Naive B cell (primary cell): ENCODE data around the gene FAM180A. TPM values are rescaled to one million over a fixed set of nuclear protein-coding genes. Genes with fewer than 3 reads are reported as not detected.

ENCODE experiments used
- ATAC-seq, 2 donors: fragments of 150-1000 bp; cut with Tn5 transposase; 2 replicates each; pipeline ENCODE4 v1.10.0; 2021; ENCODE audit warnings: low read depth in 2 of 2, mild to moderate bottlenecking in 2 of 2, moderate library complexity in 2 of 2
- DNase-seq: peaks from one replicate; pipeline ENCODE4 v3.0.0; 2022
- H3K27ac Mint-ChIP-seq, 6 donors: one replicate each; pipeline ENCODE4 v1.8.0; 2020 to 2022; ENCODE audit warnings: mild to moderate bottlenecking in 6 of 6, mixed read lengths in 6 of 6, moderate library complexity in 5 of 6, inconsistent platforms in 2 of 6
- H3K27me3 Mint-ChIP-seq, 3 donors: one replicate each; pipeline ENCODE4 v1.8.0; 2021 to 2022; ENCODE audit warnings: mixed read lengths in 3 of 3, mild to moderate bottlenecking in 1 of 3
- H3K36me3 Mint-ChIP-seq, 2 donors: one replicate each; pipeline ENCODE4 v1.8.0; 2020 to 2022; ENCODE audit warnings: mixed read lengths in 2 of 2, inconsistent platforms in 1 of 2, mild to moderate bottlenecking in 1 of 2
- H3K4me1 Mint-ChIP-seq, 3 donors: one replicate each; pipeline ENCODE4 v1.8.0; 2020 to 2022; ENCODE audit warnings: mixed read lengths in 3 of 3, inconsistent platforms in 1 of 3, mild to moderate bottlenecking in 1 of 3, moderate library complexity in 1 of 3
- H3K4me3 Mint-ChIP-seq, 8 donors: one replicate each; pipeline ENCODE4 v1.8.0; 2020 to 2022; ENCODE audit warnings: mild to moderate bottlenecking in 8 of 8, mixed read lengths in 8 of 8, moderate library complexity in 8 of 8, inconsistent platforms in 2 of 8
- H3K9me3 Mint-ChIP-seq, 7 donors: one replicate each; pipeline ENCODE4 v1.8.0; 2020 to 2022; ENCODE audit warnings: mixed read lengths in 7 of 7, mild to moderate bottlenecking in 5 of 7, inconsistent platforms in 2 of 7, moderate library complexity in 1 of 7
- polyA plus RNA-seq, 6 donors: library from polyadenylated mRNA; unstranded; fragments of 300-500 nt; fragmentation: Illumina TruSeq; gene quantifications; one replicate each; pipeline ENCODE4 v1.2.3, GENCODE V29; 2021; ENCODE audit warnings: low read depth in 6 of 6

The FAM180A gene
- polyA plus RNA-seq, 6 donors from 2014 or later = not detected

DNA sequence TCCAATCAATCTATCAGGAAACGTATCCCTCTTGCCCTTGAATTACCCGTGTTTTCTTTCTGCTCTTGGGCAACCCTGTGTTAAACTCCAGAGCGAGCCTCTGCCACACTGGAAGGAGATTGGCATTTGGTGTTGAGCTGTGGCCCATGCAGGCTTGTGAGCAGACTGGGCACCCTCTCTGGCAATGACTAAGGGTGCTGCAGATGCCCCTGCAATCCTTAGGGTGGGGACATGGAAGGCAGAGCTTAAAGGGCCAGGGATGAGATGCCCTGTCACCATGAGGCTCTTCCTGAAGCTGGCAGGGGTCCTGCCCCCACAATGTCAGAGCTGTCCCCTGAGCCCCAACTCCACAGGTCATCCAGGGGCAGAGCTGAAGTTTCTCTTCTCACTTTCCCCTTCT lies 19.5 kb upstream of the FAM180A start:
- ATAC-seq = no peak
- Mint-ChIP-seq H3K36me3 (no peaks in the 10 kb centered on the region), H3K27me3 (peaks cover 32 to 38% (median 36%) of the 10 kb centered on the region in 3 donors), H3K27ac (peak overlapping the region in 1 of 6 donors; percentile 16), H3K9me3 (peaks cover 0 to 8% (median 0%) of the 10 kb centered on the region in 7 donors), H3K4me1 (no peaks in the 10 kb centered on the region), H3K4me3 (no peak overlapping the region)
- DNase-seq = no peak

DNA sequence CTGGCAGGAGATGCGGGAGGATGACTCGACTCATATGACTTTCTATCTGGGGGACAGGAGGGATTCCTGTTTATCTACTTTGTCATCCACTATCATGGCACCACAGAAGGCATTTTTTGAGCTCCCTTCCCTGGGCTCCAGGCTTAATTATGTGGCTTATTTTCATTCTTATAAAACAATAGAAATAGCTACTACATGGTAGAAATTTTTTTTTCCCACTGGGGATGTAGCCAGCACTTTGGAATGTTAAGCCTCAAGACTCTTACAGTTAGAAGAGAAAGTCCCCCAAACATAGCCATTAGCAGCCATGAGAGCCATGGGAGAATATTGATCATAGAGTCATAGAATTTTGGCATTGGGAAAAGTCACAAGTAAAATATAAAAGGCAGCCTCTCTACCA lies 14.6 kb upstream of the FAM180A start:
- no peak for ATAC-seq
- no peak for DNase-seq
- Mint-ChIP-seq H3K36me3 (no peaks in the 10 kb centered on the region), H3K9me3 (peaks cover 0 to 8% (median 2%) of the 10 kb centered on the region in 7 donors), H3K4me3 (no peak overlapping the region), H3K4me1 (no peaks in the 10 kb centered on the region), H3K27me3 (peaks cover 34 to 55% (median 53%) of the 10 kb centered on the region in 3 donors), H3K27ac (no peak overlapping the region)

DNA sequence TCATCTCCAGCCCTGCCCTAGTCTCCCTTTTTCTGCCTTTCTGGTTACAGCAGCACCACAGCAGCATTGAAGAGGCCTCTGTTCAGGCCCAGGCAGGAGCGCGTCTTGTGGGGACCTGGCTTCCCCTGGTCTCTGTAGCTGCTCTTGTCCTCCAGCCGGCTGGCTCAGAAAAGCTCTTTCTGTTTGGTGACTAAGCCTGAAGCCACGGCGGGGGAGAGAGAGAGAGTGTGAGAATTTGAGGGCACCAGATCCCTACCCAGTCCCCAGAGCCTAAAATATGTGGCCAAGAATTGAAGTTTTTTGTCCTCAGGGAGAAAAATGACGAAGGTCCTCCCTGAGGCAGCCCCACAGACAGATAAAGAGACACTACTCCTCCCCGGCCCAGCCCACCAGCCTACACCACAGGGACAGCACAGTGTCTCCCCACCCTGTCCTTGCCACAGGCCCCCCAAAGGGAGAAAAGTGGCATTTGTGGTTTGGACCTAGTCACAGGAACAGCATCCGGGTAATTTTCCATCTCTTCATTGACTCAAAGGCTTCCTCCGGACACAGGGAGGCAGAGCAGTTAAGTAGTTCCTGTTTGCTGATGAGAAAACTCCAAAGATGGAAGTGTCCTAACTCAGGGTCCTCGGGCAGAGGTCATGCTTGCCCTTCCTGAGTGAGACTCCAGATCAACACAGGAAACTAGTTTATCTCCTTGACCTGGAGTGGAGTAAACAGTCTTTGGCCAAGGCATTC lies 13.3 kb upstream of the FAM180A start:
- Mint-ChIP-seq H3K4me1 (no peaks in the 10 kb centered on the region), H3K27me3 (peaks cover 34 to 50% (median 49%) of the 10 kb centered on the region in 3 donors), H3K27ac (peak overlapping the region in 1 of 6 donors; percentile 6), H3K9me3 (peaks cover 0 to 8% (median 3%) of the 10 kb centered on the region in 7 donors), H3K36me3 (no peaks in the 10 kb centered on the region), H3K4me3 (no peak overlapping the region)
- DNase-seq (no peak), ATAC-seq (no peak)

DNA sequence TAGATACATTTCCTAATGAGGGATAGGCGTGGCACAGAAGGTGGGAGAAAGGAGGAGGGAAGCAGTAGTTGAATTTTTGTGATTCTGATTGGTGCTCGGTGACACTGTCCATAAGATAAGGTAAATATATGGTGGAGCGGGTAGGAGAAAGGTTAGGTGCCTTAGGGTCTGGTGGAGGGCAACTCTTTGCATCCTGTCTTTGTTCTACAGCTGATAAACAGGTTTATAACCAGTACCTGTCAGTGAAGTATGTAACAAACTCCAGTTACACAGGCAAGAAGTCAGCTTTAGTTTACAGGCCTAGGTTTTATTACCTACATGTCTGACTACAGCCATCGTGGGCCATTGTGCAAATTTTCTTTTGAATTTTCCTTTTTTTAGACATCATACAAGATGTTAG lies 10.9 kb upstream of the FAM180A start:
- ATAC-seq (no peak), DNase-seq (no peak)
- Mint-ChIP-seq H3K27me3 (peaks cover 30 to 43% (median 38%) of the 10 kb centered on the region in 3 donors), H3K4me1 (no peaks in the 10 kb centered on the region), H3K9me3 (peaks cover 0 to 11% (median 3%) of the 10 kb centered on the region in 7 donors), H3K27ac (no peak overlapping the region), H3K4me3 (no peak overlapping the region), H3K36me3 (no peaks in the 10 kb centered on the region)

DNA sequence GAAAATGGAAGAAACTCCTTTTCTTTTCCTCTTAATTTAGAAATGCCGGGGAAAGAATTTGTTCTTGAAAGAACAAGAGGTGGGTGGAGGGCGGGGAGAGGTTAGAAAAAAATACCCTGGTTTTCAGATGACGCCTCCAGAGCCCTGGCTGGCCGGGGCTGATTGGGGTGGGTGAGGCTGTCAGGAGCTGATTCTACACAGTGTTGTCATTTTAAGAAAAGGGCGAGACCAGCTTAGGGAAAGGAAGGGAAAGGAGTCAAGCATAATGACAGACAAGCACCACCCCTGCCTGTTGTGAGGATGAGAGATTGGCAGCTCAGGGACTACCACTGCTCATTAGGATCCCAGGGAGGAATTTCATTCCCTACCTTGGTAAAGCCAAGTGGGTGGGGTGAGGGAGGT lies 9.9 kb upstream of the FAM180A start:
- H3K4me3 Mint-ChIP-seq = no peak overlapping the region
- no peak overlapping the region for H3K27ac Mint-ChIP-seq
- H3K9me3 Mint-ChIP-seq = peaks cover 0 to 11% (median 2%) of the 10 kb centered on the region in 7 donors
- H3K36me3 Mint-ChIP-seq = no peaks in the 10 kb centered on the region
- DNase-seq = no peak
- ATAC-seq = no peak
- no peaks in the 10 kb centered on the region for H3K4me1 Mint-ChIP-seq
- peaks cover 22 to 39% (median 38%) of the 10 kb centered on the region in 3 donors for H3K27me3 Mint-ChIP-seq

DNA sequence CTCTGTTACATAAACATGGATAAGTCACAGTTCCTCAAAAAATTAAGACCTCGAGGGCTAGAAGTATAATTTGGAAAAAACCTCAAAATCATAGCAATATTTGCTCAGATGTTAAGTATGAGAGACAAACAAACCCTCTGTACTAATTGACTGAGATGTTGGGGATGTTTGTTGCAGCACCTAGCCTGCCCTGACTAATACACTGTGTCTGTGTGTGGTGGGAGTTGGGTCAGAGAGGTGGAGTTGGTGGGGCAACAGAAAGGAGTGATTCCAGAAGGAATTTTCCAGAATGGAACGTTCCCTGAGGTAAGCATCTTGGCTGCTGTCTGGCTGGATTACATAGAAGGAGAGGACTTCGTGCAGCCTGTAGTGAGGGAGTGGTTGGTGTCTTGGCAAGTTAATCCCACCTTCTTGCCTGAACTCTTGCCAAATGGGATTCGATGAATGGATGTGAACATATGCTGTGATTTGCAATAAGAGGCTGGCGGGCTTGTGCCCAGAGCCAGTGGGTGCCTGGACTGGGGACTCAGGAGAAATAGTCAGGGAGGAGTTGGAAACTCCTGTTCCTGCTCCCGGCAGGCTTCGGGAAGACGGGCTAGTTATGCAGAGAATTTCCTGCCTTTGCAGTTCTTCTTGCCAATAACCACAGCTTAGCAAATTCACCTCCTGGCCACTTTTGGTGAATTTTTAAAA lies 9.3 kb upstream of the FAM180A start:
- ATAC-seq = no peak
- peak overlapping the region in 1 of 6 donors; percentile 34 for H3K27ac Mint-ChIP-seq
- peaks cover 0 to 11% (median 2%) of the 10 kb centered on the region in 7 donors for H3K9me3 Mint-ChIP-seq
- H3K4me1 Mint-ChIP-seq = no peaks in the 10 kb centered on the region
- DNase-seq = no peak
- H3K4me3 Mint-ChIP-seq = no peak overlapping the region
- H3K27me3 Mint-ChIP-seq = peaks cover 18 to 40% (median 33%) of the 10 kb centered on the region in 3 donors
- no peaks in the 10 kb centered on the region for H3K36me3 Mint-ChIP-seq

DNA sequence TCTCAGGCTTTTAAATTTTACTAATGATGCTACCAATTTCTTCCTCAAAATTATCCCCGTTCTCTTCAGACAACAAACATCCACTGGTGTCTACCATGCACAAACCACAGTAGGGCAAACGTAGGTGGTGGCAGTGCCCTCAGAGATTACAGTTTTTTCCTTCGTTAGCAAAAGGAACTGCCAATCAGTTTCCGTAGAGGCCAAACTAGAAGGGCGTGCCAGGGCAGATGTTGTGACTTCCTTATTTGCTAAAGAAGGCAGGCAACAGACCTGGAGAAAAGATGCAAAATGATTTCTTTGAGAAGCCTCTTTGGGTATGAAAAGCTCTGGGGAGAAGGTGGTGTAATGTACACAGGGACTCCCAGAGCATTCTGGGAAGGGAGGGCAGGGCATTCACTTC lies 7.6 kb upstream of the FAM180A start:
- peak overlapping the region in 1 of 6 donors; percentile 34 for H3K27ac Mint-ChIP-seq
- H3K4me3 Mint-ChIP-seq = no peak overlapping the region
- peaks cover 0 to 11% (median 0%) of the 10 kb centered on the region in 7 donors for H3K9me3 Mint-ChIP-seq
- ATAC-seq = no peak
- DNase-seq = no peak
- no peaks in the 10 kb centered on the region for H3K4me1 Mint-ChIP-seq
- no peaks in the 10 kb centered on the region for H3K36me3 Mint-ChIP-seq
- peaks cover 16 to 34% (median 26%) of the 10 kb centered on the region in 3 donors for H3K27me3 Mint-ChIP-seq

DNA sequence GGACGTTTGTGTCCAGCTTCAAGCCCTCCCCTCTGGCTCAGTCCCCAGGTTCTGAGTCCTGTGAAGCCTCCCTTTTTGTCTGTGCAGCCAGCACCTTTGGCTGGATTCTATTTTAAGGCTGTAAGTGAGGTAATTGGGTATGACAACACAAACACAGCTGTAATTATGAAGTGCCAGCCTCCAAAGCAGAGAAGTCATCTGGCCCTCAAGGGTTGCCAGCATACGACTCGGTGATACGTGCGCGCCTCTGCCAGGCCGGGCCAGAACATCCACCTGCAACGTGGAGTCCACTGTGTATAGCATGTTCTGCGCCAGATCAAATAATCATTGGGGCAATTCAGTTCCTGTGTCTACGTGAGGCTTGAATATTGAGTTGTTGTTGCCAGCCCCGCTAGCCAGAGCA lies 6.7 kb upstream of the FAM180A start:
- Mint-ChIP-seq H3K4me1 (no peaks in the 10 kb centered on the region), H3K4me3 (no peak overlapping the region), H3K9me3 (peaks cover 0 to 11% (median 0%) of the 10 kb centered on the region in 7 donors), H3K27me3 (peaks cover 16 to 32% (median 26%) of the 10 kb centered on the region in 3 donors), H3K36me3 (no peaks in the 10 kb centered on the region), H3K27ac (no peak overlapping the region)
- ATAC-seq (no peak), DNase-seq (no peak)

DNA sequence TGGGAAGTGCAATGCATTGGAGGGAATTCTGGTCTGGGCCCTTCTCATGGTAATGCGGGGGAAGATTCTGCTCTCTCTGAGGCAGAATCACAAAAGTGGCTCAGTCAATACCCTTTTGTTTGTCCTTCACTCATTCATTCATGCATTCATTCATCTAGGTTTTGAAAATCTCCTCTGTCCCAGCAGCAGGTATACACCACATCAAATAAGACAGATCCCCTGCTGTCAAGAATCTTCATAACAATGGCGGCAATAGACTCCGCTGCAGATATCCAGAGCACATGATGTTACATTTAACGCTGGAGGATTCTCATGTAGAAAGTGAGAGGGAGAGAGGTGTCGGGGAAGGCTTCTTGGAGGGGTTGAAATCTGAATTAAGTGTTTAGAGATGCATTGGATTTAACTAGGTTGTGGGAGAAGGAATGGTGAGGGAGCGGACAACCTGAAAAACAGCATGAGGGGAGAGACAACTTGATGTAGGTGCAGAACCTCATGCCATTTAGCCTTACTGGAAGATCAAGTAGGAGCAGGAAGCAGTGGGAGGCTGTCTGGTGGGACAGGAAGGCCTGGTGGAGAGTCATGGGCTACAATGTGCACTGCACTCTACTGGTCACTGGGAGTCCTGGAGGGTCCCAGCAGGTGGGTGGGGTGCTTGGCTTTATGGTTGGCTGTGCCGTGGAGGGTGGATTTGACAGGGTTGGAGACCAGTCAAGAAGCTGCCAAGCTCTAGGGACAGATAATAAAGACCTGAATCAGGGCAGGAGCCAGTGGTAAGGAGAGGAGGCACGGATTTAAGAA lies 5.2 kb upstream of the FAM180A start:
- Mint-ChIP-seq H3K4me3 (no peak overlapping the region), H3K9me3 (peaks cover 0 to 11% (median 0%) of the 10 kb centered on the region in 7 donors), H3K27me3 (peaks cover 12 to 23% (median 17%) of the 10 kb centered on the region in 3 donors), H3K36me3 (no peaks in the 10 kb centered on the region), H3K27ac (peak overlapping the region in 2 of 6 donors; percentile 2 to 31), H3K4me1 (no peaks in the 10 kb centered on the region)
- ATAC-seq (no peak), DNase-seq (no peak)

DNA sequence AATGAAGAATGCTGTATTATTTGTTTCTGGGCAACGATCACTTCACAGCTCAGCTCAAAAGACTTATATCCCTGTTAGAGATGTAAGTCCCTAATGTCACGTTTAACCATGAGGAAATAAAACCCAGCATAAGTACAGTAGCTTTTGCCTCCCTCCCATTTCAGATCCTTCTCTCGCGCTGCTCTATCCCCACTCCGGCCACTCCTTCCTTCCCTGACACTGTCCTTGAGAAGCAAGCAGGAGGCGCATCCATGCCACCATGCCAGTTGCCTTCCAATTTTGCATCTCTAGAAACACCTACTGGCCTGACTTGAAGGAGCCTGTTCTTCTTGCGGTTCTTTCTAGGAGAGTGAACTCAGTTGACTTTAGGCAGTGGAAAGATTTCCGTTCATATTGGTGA lies 1.2 kb downstream of the FAM180A start:
- H3K27ac Mint-ChIP-seq = peak overlapping the region in 1 of 6 donors; percentile 66
- no peak for ATAC-seq
- H3K27me3 Mint-ChIP-seq = peaks cover 0 to 24% (median 11%) of the 10 kb centered on the region in 3 donors
- no peak for DNase-seq
- peaks cover 0 to 4% of the 10 kb centered on the region in 2 donors for H3K36me3 Mint-ChIP-seq
- peak overlapping the region in 1 of 8 donors; percentile 56 for H3K4me3 Mint-ChIP-seq
- peaks cover 0 to 1% (median 0%) of the 10 kb centered on the region in 7 donors for H3K9me3 Mint-ChIP-seq
- H3K4me1 Mint-ChIP-seq = no peaks in the 10 kb centered on the region

DNA sequence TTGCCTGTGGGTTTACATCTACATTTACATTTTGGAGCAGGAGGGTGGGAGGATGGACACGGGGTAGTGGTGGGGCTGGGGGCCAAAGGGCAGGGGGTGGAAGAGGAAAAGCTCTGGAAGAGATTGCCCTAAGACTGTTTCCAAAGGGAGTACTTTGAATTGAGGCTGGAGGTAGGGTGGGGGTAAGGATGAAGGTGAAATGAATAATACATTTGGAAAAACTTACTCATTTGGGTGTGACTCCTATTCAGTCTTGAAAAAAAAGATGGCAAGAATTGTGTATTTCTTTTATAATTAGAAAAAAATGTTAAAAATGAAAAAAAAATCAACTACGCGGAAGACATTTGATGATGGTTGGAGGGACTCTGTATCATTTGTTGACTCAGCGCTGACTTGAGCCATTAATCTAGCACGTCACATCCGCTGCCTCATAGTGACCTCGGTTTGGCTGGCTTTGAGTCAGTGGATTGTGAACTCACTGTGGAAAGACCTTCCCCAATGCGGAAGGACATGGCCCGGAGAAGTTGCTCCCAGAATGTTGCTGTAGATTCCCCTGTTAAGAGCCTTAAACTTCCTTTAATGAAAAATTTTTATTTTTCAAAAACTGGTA lies 2.8 kb downstream of the FAM180A start:
- peaks cover 0 to 1% (median 0%) of the 10 kb centered on the region in 7 donors for H3K9me3 Mint-ChIP-seq
- ATAC-seq = no peak
- H3K4me3 Mint-ChIP-seq = no peak overlapping the region

DNA sequence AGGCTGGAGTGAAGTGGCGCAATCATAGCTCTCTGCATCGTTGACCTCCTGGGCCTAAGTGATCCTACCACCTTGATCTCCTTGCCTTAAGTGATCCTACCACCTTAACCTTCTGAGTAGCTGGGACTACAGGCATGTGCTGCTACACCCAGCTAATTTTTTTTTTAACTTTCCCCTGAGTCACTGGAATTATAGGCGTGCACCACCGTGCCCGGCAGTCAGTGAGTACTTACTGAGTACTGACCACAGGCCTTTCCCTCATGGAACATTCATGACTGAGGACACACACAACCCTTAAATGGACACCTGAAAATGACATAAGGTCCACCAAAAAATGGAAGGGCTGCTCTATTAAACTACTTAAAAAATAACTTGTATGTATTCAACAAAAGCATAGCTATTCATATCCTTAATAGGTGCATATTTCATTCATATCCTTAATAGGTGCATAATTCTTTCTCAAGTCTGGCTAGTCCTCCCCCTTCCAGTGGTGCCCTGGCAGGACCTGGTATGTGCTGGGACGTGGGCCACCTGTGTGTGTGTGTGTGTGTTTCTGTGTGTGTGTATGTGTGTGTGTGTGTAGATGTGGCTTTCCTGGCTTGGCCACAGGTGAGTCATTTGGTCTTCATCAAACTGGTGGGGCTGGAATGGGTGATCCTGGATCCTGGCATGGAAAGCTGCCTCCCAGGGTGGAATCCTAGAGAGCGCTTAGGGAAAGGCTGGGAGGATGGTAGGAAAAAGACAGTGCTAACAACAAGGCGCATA lies 3.5 kb downstream of the FAM180A start:
- Mint-ChIP-seq H3K27me3 (peaks cover 7 to 24% (median 18%) of the 10 kb centered on the region in 3 donors), H3K36me3 (peaks cover 0 to 4% of the 10 kb centered on the region in 2 donors), H3K27ac (no peak overlapping the region), H3K9me3 (peaks cover 0 to 1% (median 0%) of the 10 kb centered on the region in 7 donors), H3K4me3 (no peak overlapping the region), H3K4me1 (no peaks in the 10 kb centered on the region)
- no peak for ATAC-seq
- DNase-seq = no peak

More for the DNA sequence above, 2.8 kb downstream of the FAM180A start:
- H3K36me3 Mint-ChIP-seq = peaks cover 0 to 4% of the 10 kb centered on the region in 2 donors
- H3K27ac Mint-ChIP-seq = no peak overlapping the region
- H3K27me3 Mint-ChIP-seq = peaks cover 7 to 24% (median 18%) of the 10 kb centered on the region in 3 donors
- no peaks in the 10 kb centered on the region for H3K4me1 Mint-ChIP-seq
- no peak for DNase-seq
